Measurements from ENCODE around the gene SETX.

DNA sequence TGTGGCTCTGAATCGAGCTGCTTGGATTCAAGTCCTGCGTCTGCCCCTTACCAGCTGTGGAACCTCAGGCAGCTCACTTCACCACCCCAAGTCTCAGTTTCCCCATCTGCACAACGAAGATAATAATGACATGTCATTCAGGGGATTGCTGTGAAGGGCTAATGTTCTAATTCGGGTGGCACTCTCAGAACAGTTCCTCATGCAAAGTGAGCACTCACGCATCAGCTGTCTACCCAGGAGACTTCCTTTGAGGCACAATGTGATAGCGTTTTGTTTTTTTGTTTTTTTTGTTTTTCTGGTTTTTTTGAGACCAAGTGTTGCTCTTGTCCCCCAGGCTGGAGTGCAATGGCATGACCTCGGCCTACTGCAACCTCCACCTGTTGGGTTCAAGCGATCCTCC lies 136.6 kb downstream of the SETX start:
- TF ChIP-seq, protein P1, sequence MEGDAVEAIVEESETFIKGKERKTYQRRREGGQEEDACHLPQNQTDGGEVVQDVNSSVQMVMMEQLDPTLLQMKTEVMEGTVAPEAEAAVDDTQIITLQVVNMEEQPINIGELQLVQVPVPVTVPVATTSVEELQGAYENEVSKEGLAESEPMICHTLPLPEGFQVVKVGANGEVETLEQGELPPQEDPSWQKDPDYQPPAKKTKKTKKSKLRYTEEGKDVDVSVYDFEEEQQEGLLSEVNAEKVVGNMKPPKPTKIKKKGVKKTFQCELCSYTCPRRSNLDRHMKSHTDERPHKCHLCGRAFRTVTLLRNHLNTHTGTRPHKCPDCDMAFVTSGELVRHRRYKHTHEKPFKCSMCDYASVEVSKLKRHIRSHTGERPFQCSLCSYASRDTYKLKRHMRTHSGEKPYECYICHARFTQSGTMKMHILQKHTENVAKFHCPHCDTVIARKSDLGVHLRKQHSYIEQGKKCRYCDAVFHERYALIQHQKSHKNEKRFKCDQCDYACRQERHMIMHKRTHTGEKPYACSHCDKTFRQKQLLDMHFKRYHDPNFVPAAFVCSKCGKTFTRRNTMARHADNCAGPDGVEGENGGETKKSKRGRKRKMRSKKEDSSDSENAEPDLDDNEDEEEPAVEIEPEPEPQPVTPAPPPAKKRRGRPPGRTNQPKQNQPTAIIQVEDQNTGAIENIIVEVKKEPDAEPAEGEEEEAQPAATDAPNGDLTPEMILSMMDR (IDR thresholded peaks at IDR 0.05; ENCODE audit: low read length) = no peak
- TF ChIP-seq EZH2 (IDR thresholded peaks at IDR 0.05; ENCODE audit: borderline replicate concordance, low read length) = no peak
